HL-60/S4 treated with retinoic acid at 250 ng/mL for 4 days and 3 days (cell line): ENCODE results near the gene TPX2.

Experiments
- in situ Hi-C: fragments of 300-500 bp; cut with MboI; formaldehyde crosslinking; loops from 2 replicates; pipeline ENCODE4 v1.7.0; 2022; ENCODE audit warnings: low sequenced_read_pairs

Gene TPX2, protein sequence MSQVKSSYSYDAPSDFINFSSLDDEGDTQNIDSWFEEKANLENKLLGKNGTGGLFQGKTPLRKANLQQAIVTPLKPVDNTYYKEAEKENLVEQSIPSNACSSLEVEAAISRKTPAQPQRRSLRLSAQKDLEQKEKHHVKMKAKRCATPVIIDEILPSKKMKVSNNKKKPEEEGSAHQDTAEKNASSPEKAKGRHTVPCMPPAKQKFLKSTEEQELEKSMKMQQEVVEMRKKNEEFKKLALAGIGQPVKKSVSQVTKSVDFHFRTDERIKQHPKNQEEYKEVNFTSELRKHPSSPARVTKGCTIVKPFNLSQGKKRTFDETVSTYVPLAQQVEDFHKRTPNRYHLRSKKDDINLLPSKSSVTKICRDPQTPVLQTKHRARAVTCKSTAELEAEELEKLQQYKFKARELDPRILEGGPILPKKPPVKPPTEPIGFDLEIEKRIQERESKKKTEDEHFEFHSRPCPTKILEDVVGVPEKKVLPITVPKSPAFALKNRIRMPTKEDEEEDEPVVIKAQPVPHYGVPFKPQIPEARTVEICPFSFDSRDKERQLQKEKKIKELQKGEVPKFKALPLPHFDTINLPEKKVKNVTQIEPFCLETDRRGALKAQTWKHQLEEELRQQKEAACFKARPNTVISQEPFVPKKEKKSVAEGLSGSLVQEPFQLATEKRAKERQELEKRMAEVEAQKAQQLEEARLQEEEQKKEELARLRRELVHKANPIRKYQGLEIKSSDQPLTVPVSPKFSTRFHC

DNA sequence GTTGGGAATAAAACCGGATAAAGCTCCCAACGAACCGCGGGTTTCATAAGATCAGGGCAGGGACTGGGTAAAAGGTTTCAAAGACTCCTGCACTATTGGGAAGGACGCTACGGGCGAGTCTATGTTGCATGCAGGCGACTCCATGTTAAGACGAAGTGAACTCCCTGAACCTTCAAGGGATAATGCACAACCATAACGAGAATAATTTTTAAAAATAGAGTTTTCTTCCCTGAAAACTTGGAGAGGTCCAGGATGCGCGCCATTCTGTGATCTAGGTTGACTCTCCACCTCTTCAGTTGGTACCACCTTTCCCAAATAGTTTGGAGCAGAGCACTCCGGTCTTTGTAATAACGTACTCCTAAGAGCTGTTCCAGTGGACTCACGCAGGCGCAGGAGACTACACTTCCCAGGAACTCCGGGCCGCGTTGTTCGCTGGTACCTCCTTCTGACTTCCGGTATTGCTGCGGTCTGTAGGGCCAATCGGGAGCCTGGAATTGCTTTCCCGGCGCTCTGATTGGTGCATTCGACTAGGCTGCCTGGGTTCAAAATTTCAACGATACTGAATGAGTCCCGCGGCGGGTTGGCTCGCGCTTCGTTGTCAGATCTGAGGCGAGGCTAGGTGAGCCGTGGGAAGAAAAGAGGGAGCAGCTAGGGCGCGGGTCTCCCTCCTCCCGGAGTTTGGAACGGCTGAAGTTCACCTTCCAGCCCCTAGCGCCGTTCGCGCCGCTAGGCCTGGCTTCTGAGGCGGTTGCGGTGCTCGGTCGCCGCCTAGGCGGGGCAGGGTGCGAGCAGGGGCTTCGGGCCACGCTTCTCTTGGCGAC lies at the start of gene TPX2:
Gene TPX2 (plus strand): TSS at position 562 of the 821 bp plus-strand sequence. CDS start 18,187 bp downstream, outside the sequence.
- in situ Hi-C loops = no loop called here

- in situ Hi-C loops = no loop called here
These were observed 48.9 kb upstream of the TPX2 start for GRCh38 chr20:31690124-31690666.

- in situ Hi-C loops = no loop called here
These were observed 47.3 kb upstream of the TPX2 start for GRCh38 chr20:31691646-31692275.

DNA sequence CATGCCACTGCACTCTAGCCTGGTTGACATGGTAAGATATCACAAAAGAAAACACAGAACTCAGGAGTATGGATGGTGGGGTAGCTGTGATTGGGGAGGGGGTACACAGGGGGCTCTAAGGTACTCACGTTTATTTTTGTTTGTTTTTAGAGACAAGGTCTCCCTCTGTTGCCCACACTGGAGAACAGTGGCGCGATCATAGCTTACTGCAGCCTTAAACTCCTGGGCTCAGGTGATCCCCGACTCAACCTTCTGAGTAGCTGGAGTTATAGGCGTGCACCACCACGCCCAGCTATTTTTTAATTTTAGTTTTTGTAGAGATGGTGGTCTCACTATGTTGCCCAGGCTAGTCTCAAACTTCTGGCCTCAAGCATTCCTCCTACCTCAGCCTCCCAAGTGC lies 45.7 kb upstream of the TPX2 start:
- in situ Hi-C loops = no loop called here

DNA sequence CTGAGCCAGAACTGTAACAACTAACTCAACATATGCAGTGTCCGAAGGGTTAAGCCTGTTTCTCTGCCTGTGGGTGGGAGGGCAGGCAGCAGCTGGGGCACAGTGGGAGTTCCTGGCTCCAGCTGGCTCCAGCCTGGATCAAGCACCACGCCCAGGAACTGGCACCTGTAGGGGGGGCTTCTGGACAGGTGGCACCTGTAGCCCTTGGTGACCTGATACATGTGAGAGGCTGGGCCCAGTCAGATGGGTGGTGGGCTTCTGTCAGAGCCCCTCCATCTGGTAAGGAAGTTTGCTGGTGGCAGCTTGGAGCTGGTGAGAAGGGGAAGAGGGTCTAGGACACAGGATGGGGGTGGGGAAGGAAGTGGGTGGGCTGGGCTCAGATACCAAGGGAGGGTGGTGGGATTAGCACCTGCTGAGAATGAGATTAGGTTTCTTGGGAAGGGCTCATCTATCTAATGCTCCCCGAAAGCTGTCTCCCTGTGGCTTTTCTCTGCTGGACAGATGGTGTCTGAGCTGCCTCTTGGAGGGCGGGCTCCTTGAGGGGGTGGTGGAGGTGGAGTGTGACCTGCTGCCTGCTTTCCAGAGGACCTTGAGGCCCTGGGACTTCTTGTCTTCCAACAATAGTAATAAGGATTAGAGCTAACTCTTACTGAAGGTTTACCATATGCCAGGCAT lies 45.0 kb upstream of the TPX2 start:
- in situ Hi-C loops = no loop called here

DNA sequence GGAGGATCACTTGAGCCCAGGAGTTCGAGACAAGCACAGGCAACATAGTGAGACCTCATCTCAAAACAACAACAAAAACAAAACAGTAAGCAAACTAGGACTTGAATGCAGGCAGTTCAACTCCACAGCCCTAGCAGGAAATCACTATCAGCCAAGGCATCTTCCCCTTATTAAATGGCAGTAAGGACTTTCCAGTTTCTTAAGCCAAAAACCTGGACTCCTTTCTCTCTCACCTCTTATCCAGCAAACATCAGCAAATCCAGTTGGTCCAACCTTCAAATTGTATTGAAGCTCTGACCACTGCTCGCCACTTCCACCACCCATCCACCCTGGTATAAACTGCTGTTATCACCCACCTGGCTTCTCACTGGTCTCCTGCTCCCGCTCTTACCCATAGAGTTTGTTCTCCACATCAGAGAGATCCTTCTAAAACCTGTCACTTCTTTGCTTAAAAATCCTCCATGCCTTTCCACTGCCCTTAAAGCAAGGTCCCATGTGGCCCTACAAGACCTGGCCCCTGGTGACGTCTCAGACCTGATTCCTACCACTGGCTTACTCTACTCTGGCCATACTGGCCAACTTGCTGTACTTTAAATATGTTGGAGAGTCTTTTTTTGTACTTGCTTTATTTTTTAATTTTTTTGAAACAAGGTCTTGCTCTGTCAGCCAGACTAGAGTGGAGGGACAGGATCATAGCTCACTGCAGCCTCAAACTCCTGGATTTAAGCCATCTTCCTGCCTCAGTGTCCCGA lies 44.1 kb upstream of the TPX2 start:
- in situ Hi-C loops = no loop called here

DNA sequence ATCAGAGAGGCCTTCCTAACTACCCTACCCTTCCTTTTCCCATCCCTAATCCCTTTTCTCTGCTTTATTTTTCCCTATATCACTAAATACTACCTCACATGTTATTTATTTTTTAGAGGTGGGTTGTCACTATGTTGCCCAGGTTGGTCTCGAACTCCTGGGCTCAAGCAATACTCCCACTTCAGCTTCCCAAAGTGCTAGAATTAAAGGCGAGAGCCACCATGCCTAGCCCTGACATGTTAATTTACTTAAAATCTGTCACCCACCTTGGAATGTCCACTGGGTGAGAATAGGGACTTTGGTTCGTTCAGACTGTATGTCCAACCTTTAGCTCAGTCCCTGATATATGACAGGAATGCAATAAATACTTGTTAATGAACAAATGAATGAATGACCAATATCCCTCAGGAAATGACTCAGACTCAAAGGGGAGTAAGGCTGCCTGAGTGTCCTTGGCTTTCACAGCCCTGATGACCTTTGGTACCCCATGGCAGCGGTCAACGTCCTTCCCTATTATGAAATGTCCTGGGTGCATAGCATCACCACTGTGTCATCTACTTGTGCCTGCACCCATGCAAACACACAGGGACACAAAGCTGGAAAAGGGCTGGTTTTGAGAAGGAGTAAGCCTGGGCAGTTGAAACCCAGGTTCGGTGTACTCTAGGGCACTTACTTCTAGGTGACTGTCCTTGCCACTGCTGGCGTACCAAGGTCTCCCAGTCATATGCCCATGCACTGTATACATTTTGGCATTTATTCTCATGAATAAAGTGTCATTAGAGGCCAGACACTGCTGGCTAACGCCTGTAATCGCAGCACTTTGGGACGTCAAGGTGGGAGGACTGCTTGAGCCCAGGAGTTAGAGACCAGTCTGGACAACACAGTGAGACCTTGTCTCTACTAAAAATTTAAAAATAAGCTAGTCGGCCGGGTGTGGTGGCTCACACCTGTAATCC lies 43.0 kb upstream of the TPX2 start:
- in situ Hi-C loops = no loop called here

GRCh38 chr20:31698243-31698802 lies 40.8 kb upstream of the TPX2 start:
- in situ Hi-C loops = no loop called here

- in situ Hi-C loops = no loop called here
These were observed 40.0 kb upstream of the TPX2 start for GRCh38 chr20:31698803-31699718.

GRCh38 chr20:31699801-31700728 lies 39.0 kb upstream of the TPX2 start:
- in situ Hi-C loops = loop anchor here (25.0 kb wide), 1 partner anchor 163 kb away; a partner anchor contains a TSS

DNA sequence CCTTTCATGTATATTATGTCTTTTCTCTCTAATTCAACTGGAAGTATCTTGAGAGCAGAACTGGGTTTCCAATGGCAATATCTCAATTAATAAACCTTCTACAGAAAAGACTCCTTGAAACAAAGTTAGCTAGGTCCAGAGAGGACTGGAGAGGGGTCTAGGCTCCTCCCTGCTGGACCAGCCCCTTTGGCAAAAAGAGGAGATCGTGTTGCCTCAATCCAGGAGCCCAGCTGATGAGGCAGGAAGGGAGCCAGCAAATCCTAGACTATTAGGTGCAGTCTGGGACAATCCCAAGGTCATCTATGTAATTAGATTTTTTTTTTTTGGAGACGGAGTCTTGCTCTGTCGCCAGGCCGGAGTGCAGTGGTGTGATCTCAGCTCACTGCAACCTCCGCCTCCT lies 38.3 kb upstream of the TPX2 start:
- in situ Hi-C loops = loop anchor here (25.0 kb wide), 1 partner anchor 163 kb away; a partner anchor contains a TSS

GRCh38 chr20:31701591-31701990 lies 37.5 kb upstream of the TPX2 start:
- in situ Hi-C loops = loop anchor here (25.0 kb wide), 1 partner anchor 164 kb away; a partner anchor contains a TSS

- in situ Hi-C loops = loop anchor here (25.0 kb wide), 1 partner anchor 167 kb away; a partner anchor contains a TSS
These were observed 34.6 kb upstream of the TPX2 start for GRCh38 chr20:31704225-31705119.

GRCh38 chr20:31705191-31705590 lies 33.9 kb upstream of the TPX2 start:
- in situ Hi-C loops = loop anchor here (25.0 kb wide), 1 partner anchor 168 kb away; a partner anchor contains a TSS
